GM23248 (cell line): ENCODE results near the gene MROH7.

ENCODE experiments used
- EZH2 ChIP-seq: fragments of 200-600 bp; sonication (generic); IDR thresholded peaks from 2 replicates; pipeline ENCODE4 v1.6.1; 2018; ENCODE audit warnings: antibody characterized with exemption, mild to moderate bottlenecking; ENCODE audit not compliant: insufficient read depth, poor library complexity, severe bottlenecking
- EZH2phosphoT487 ChIP-seq: fragments of 200-600 bp; sonication (generic); IDR thresholded peaks from 2 replicates; pipeline ENCODE4 v1.6.1; 2018; ENCODE audit warnings: antibody characterized with exemption, moderate library complexity, mild to moderate bottlenecking, low read depth; ENCODE audit not compliant: insufficient read depth

- TF ChIP-seq EZH2, result no peak
- TF ChIP-seq EZH2phosphoT487, result no peak
Measured at GRCh38 chr1:54663725-54664124, 22.1 kb downstream of the MROH7 start.
